ENCODE results near the gene KRT13.

KRT13 gene

GRCh38 chr17:41519501-41520224 is 14.3 kb upstream of the KRT13 start:
- no peak for DNase-seq (ENCODE audit: low spot score)

GRCh38 chr17:41518789-41519449 is 13.5 kb upstream of the KRT13 start, which contains the start of gene KRT15:
TSS of gene KRT15 (minus strand) at chr17:41518890. CDS start at chr17:41518827, 63 bp downstream.
- DNase-seq (ENCODE audit: low spot score), result no peak

GRCh38 chr17:41518031-41518430 is 12.6 kb upstream of the KRT13 start:
- no peak for DNase-seq (ENCODE audit: low spot score)

- DNase-seq (ENCODE audit: low spot score), result no peak
Measured at GRCh38 chr17:41516830-41517283, 11.4 kb upstream of the KRT13 start.

GRCh38 chr17:41516147-41516829 is 10.9 kb upstream of the KRT13 start:
- no peak for DNase-seq (ENCODE audit: low spot score)

GRCh38 chr17:41513168-41513547 is 7.7 kb upstream of the KRT13 start:
- no peak for DNase-seq (ENCODE audit: low spot score)

- DNase-seq (ENCODE audit: low spot score), result no peak
Measured at GRCh38 chr17:41512546-41513167, 7.2 kb upstream of the KRT13 start.

- no peak for DNase-seq (ENCODE audit: low spot score)
Measured at GRCh38 chr17:41511716-41512115, 6.3 kb upstream of the KRT13 start.

- no peak for DNase-seq (ENCODE audit: low spot score)
Measured at GRCh38 chr17:41511116-41511515, 5.7 kb upstream of the KRT13 start.

GRCh38 chr17:41510251-41511065 is 5.0 kb upstream of the KRT13 start:
- DNase-seq (ENCODE audit: low spot score), result no peak

GRCh38 chr17:41507315-41507880 is 2.0 kb upstream of the KRT13 start:
- DNase-seq (ENCODE audit: low spot score), result no peak

GRCh38 chr17:41505809-41506767 is 676 bp upstream of the KRT13 start:
- peak; percentile 34 for DNase-seq (ENCODE audit: low spot score)

GRCh38 chr17:41504246-41504977 is 1.0 kb downstream of the KRT13 start:
- DNase-seq (ENCODE audit: low spot score), result no peak

GRCh38 chr17:41503202-41503601 is 2.2 kb downstream of the KRT13 start:
- no peak for DNase-seq (ENCODE audit: low spot score)

- DNase-seq (ENCODE audit: low spot score), result no peak
Measured at GRCh38 chr17:41500131-41500911, 5.1 kb downstream of the KRT13 start.

- DNase-seq (ENCODE audit: low spot score), result no peak
Measured at GRCh38 chr17:41499714-41500113, 5.7 kb downstream of the KRT13 start.

- DNase-seq (ENCODE audit: low spot score), result no peak
Measured at GRCh38 chr17:41498276-41498675, 7.1 kb downstream of the KRT13 start.

- DNase-seq (ENCODE audit: low spot score), result peak; percentile 84
Measured at GRCh38 chr17:41496803-41497484, 8.5 kb downstream of the KRT13 start.

Data from germinal center (tissue), 1 donor.